HEK293T (cell line): Measurements from ENCODE around the gene PRRC1.

Source experiments
- ARNT ChIP-seq: fragments of 450-650 bp; IDR thresholded peaks from 2 replicates; pipeline ENCODE4 v1.6.1; 2017; ENCODE audit warnings: mild to moderate bottlenecking
- BHLHE40 ChIP-seq: fragments of 450-650 bp; IDR thresholded peaks from 2 replicates; pipeline ENCODE4 v1.6.1; 2016; ENCODE audit warnings: mild to moderate bottlenecking, moderate library complexity, borderline replicate concordance
- FOXA1 ChIP-seq: fragments of 450-650 bp; IDR thresholded peaks from 2 replicates; pipeline ENCODE4 v1.6.1; 2016; ENCODE audit warnings: mild to moderate bottlenecking
- L3MBTL2 ChIP-seq: fragments of 450-650 bp; conservative IDR thresholded peaks from 2 replicates; pipeline ENCODE4 v1.6.1; 2016; ENCODE audit warnings: mild to moderate bottlenecking

DNA sequence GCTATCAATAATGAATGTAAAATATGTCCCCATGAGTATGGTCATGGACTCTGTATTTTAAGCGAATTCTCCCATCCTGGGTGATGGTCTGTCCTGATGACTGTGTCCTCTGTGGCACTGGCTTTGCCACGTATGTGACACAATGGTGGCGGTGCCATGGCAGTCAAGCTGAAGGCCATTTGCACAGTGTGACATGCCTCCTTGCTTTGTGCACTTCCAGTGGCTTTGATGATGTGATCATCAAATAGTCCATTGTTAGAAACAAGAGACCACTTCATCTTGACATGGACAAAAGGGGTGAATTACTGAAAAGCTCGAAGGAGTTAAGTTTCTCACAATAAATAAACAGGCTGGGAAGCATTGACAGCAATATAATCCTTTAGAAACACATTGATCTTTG, 31.0 kb upstream of the PRRC1 start:
- TF ChIP-seq ARNT (no peak), BHLHE40 (no peak), FOXA1 (no peak), L3MBTL2 (no peak)
